SH-SY5Y (cell line): ENCODE measurements around the gene WSB1.

Source experiments
- GATA2 ChIP-seq: IDR thresholded peaks from 2 replicates; pipeline ENCODE4 v1.6.1; 2011; ENCODE audit warnings: mild to moderate bottlenecking, low read depth, low read length
- GATA3 ChIP-seq: IDR thresholded peaks from 2 replicates; pipeline ENCODE4 v1.6.1; 2011; ENCODE audit warnings: low read depth, mild to moderate bottlenecking, low read length, moderate library complexity

GRCh38 chr17:27360507-27360906, 66.6 kb downstream of the WSB1 start:
- no peak for TF ChIP-seq GATA2
- no peak for TF ChIP-seq GATA3
